HepG2 (cell line): ENCODE results near the gene TMEM235. TPM values are rescaled to one million over a fixed set of nuclear protein-coding genes. Genes with fewer than 3 reads are reported as not detected.

Source experiments
- HIVEP1 ChIP-seq: sonication (generic); formaldehyde crosslinking; IDR thresholded peaks from 2 replicates; pipeline ENCODE4 v1.4.0; 2020; ENCODE audit warnings: mild to moderate bottlenecking, missing genetic modification reagents
- HOXD1 ChIP-seq: sonication (generic); formaldehyde crosslinking; IDR thresholded peaks from 2 replicates; pipeline ENCODE4 v1.5.0; 2020; ENCODE audit warnings: missing genetic modification reagents
- IKZF1 ChIP-seq: fragments of 450-650 bp; IDR thresholded peaks from 2 replicates; pipeline ENCODE4 v1.7.1; 2016
- JARID2 ChIP-seq: sonication (generic); formaldehyde crosslinking; IDR thresholded peaks from 2 replicates; pipeline ENCODE4 v1.8.1; 2023; ENCODE audit warnings: missing genetic modification reagents, inconsistent platforms; ENCODE audit not compliant: insufficient replicate concordance
- KDM5B ChIP-seq: sonication (generic); formaldehyde crosslinking; IDR thresholded peaks from 2 replicates; pipeline ENCODE4 v1.4.0; 2020; ENCODE audit warnings: missing genetic modification reagents, mild to moderate bottlenecking, borderline replicate concordance
- MIER2 ChIP-seq: IDR thresholded peaks from 2 replicates; pipeline ENCODE4 v1.6.1; 2016; ENCODE audit warnings: missing biosample characterization, missing genetic modification reagents
- NONO ChIP-seq, 2 experiments: fragments of 450-650 bp in 1 of 2; sonication (generic) in 1 of 2; formaldehyde crosslinking in 1 of 2; IDR thresholded peaks in 1 of 2; conservative IDR thresholded peaks in 1 of 2; 2 replicates each; pipeline versions ENCODE4 v1.6.1 to v1.8.0; 2017 to 2022; ENCODE audit warnings: mild to moderate bottlenecking in 1 of 2, missing genetic modification reagents in 1 of 2, moderate library complexity in 1 of 2
- SP1 ChIP-seq, 2 experiments: fragments of 450-650 bp in 1 of 2; sonication (generic) in 1 of 2; formaldehyde crosslinking in 1 of 2; IDR thresholded peaks; 2 replicates each; pipeline versions ENCODE4 v1.4.0 to v1.6.1; 2016 to 2020; ENCODE audit warnings: missing genetic modification reagents in 1 of 2
- SP2 ChIP-seq: sonication (generic); formaldehyde crosslinking; IDR thresholded peaks from 2 replicates; pipeline ENCODE4 v1.5.1; 2020; ENCODE audit warnings: mild to moderate bottlenecking, missing genetic modification reagents
- SSRP1 ChIP-seq: IDR thresholded peaks from 2 replicates; pipeline ENCODE4 v1.6.1; 2016; ENCODE audit warnings: control low read depth
- TRAFD1 ChIP-seq: sonication (generic); formaldehyde crosslinking; IDR thresholded peaks from 2 replicates; pipeline ENCODE4 v1.5.1; 2020; ENCODE audit warnings: missing genetic modification reagents, mild to moderate bottlenecking, borderline replicate concordance
- YEATS4 ChIP-seq: sonication (generic); formaldehyde crosslinking; IDR thresholded peaks from 2 replicates; pipeline ENCODE4 v1.4.0; 2020; ENCODE audit warnings: missing genetic modification reagents, borderline replicate concordance
- ZBTB7B ChIP-seq: sonication (generic); formaldehyde crosslinking; IDR thresholded peaks from 2 replicates; pipeline ENCODE4 v1.4.0; 2020; ENCODE audit warnings: missing genetic modification reagents
- ZNF367 ChIP-seq: sonication (generic); formaldehyde crosslinking; IDR thresholded peaks from 2 replicates; pipeline ENCODE4 v1.4.0; 2020; ENCODE audit warnings: missing genetic modification reagents, borderline replicate concordance
- ZNF7 ChIP-seq: IDR thresholded peaks from 2 replicates; pipeline ENCODE4 v1.6.1; 2016; ENCODE audit warnings: missing biosample characterization, missing genetic modification reagents
- polyA plus RNA-seq, 8 experiments: library from polyadenylated mRNA; depleted of rRNA in 3 of 8; stranded (reverse) in 7 of 8; unstranded in 1 of 8; fragments of >200 nt; fragmentation: Illumina TruSeq in 4 of 8; extraction: Trizol in 4 of 8; gene quantifications; 2 replicates each; pipeline versions ENCODE4 v1.2.1 to v1.2.3, GENCODE V29; 2011 to 2016; ENCODE audit warnings: low read depth in 4 of 8, missing spikeins in 1 of 8, mixed read lengths in 1 of 8; ENCODE audit not compliant: insufficient read depth in 1 of 8
- total RNA-seq, 5 experiments: library from RNA; depleted of rRNA; stranded (reverse); fragments of >200 nt; fragmentation: Illumina TruSeq; extraction: Trizol; gene quantifications; 2 replicates each; pipeline ENCODE4 v1.2.3, GENCODE V29; 2016; ENCODE audit warnings: low read depth in 1 of 5
- TF ChIP-seq, protein P1 (sequence below): sonication (generic); formaldehyde crosslinking; IDR thresholded peaks from 2 replicates; pipeline ENCODE4 v1.8.1; 2023; ENCODE audit warnings: mild to moderate bottlenecking, missing genetic modification reagents, borderline replicate concordance
- TF ChIP-seq, protein P2 (sequence below): sonication (generic); formaldehyde crosslinking; IDR thresholded peaks from 2 replicates; pipeline ENCODE4 v1.4.0; 2020; ENCODE audit warnings: missing genetic modification reagents
- TF ChIP-seq, protein P3 (sequence below): sonication (generic); formaldehyde crosslinking; IDR thresholded peaks from 2 replicates; pipeline ENCODE4 v1.4.0; 2020; ENCODE audit warnings: missing genetic modification reagents, borderline replicate concordance
- TF ChIP-seq, protein P4 (sequence below): sonication (generic); formaldehyde crosslinking; conservative IDR thresholded peaks from 2 replicates; pipeline ENCODE4 v1.4.0; 2020; ENCODE audit warnings: mild to moderate bottlenecking, missing genetic modification reagents, moderate library complexity

Gene TMEM235
- total and polyA plus RNA-seq, 2 of the 13 experiments (the other 11 are each of a cell fraction or from before 2014, with no cell fraction given) = not detected

GRCh38 chr17:78214016-78214705 is 17.3 kb upstream of the TMEM235 start, which contains the start of gene BIRC5 (continued):
- TF ChIP-seq MIER2 (CRISPR knock-in tag) (peak; percentile 52; the same call in 1 of the 2 replicates), SSRP1 (CRISPR knock-in tag) (no peak), ZNF367 (CRISPR knock-in tag) (no peak; the same call in 1 of the 2 replicates), YEATS4 (CRISPR knock-in tag) (peak; percentile 99), IKZF1 (no peak), SP2 (no peak; the same call in 1 of the 2 replicates), SP1 (IDR thresholded peaks at IDR 0.05) (no peak), SP1 (CRISPR knock-in tag; IDR thresholded peaks at IDR 0.05) (peak; percentile 100), HOXD1 (CRISPR knock-in tag) (peak; percentile 90), HIVEP1 (CRISPR knock-in tag) (no peak; the same call in 1 of the 2 replicates), NONO (IDR thresholded peaks at IDR 0.05) (no peak), NONO (CRISPR knock-in tag; conservative IDR thresholded peaks at IDR 0.05) (peak; percentile 90; the same call in 1 of the 2 replicates), TRAFD1 (CRISPR knock-in tag) (no peak), ZNF7 (CRISPR knock-in tag) (no peak), ZBTB7B (CRISPR knock-in tag) (peak; percentile 57; the same call in 1 of the 2 replicates), KDM5B (CRISPR knock-in tag) (peak; percentile 89), JARID2 (CRISPR knock-in tag) (no peak)
- TF ChIP-seq, protein P1, sequence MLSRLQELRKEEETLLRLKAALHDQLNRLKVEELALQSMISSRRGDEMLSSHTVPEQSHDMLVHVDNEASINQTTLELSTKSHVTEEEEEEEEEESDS = peak; percentile 53; the same call in 1 of the 2 replicates
- TF ChIP-seq, protein P2, sequence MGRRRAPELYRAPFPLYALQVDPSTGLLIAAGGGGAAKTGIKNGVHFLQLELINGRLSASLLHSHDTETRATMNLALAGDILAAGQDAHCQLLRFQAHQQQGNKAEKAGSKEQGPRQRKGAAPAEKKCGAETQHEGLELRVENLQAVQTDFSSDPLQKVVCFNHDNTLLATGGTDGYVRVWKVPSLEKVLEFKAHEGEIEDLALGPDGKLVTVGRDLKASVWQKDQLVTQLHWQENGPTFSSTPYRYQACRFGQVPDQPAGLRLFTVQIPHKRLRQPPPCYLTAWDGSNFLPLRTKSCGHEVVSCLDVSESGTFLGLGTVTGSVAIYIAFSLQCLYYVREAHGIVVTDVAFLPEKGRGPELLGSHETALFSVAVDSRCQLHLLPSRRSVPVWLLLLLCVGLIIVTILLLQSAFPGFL (CRISPR knock-in tag) = 0 out of 2 replicates have a peak, but pooled peaks have one; percentile 75
- TF ChIP-seq, protein P3, sequence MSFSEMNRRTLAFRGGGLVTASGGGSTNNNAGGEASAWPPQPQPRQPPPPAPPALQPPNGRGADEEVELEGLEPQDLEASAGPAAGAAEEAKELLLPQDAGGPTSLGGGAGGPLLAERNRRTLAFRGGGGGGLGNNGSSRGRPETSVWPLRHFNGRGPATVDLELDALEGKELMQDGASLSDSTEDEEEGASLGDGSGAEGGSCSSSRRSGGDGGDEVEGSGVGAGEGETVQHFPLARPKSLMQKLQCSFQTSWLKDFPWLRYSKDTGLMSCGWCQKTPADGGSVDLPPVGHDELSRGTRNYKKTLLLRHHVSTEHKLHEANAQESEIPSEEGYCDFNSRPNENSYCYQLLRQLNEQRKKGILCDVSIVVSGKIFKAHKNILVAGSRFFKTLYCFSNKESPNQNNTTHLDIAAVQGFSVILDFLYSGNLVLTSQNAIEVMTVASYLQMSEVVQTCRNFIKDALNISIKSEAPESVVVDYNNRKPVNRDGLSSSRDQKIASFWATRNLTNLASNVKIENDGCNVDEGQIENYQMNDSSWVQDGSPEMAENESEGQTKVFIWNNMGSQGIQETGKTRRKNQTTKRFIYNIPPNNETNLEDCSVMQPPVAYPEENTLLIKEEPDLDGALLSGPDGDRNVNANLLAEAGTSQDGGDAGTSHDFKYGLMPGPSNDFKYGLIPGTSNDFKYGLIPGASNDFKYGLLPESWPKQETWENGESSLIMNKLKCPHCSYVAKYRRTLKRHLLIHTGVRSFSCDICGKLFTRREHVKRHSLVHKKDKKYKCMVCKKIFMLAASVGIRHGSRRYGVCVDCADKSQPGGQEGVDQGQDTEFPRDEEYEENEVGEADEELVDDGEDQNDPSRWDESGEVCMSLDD = peak; percentile 27; the same call in 1 of the 2 replicates
- TF ChIP-seq, protein P4, sequence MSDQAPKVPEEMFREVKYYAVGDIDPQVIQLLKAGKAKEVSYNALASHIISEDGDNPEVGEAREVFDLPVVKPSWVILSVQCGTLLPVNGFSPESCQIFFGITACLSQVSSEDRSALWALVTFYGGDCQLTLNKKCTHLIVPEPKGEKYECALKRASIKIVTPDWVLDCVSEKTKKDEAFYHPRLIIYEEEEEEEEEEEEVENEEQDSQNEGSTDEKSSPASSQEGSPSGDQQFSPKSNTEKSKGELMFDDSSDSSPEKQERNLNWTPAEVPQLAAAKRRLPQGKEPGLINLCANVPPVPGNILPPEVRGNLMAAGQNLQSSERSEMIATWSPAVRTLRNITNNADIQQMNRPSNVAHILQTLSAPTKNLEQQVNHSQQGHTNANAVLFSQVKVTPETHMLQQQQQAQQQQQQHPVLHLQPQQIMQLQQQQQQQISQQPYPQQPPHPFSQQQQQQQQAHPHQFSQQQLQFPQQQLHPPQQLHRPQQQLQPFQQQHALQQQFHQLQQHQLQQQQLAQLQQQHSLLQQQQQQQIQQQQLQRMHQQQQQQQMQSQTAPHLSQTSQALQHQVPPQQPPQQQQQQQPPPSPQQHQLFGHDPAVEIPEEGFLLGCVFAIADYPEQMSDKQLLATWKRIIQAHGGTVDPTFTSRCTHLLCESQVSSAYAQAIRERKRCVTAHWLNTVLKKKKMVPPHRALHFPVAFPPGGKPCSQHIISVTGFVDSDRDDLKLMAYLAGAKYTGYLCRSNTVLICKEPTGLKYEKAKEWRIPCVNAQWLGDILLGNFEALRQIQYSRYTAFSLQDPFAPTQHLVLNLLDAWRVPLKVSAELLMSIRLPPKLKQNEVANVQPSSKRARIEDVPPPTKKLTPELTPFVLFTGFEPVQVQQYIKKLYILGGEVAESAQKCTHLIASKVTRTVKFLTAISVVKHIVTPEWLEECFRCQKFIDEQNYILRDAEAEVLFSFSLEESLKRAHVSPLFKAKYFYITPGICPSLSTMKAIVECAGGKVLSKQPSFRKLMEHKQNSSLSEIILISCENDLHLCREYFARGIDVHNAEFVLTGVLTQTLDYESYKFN (CRISPR knock-in tag) = no peak; the same call in none of the 2 replicates
